MM.1S (cell line): Measurements from ENCODE around the gene LOXL4.

Experiments
- DNase-seq: peaks from one replicate; pipeline ENCODE4 v3.0.0-alpha.2; 2015
- H2AFZ ChIP-seq: fragments of 300-600 bp; sonication (generic); 2 replicates; pipeline ENCODE4 v1.6.0; 2016; ENCODE audit warnings: antibody characterized with exemption, low read length
- H3F3A ChIP-seq: fragments of 300-600 bp; sonication (generic); 2 replicates; pipeline ENCODE4 v1.6.1; 2016; ENCODE audit warnings: mild to moderate bottlenecking, antibody characterized with exemption, low read length, moderate library complexity, mixed read lengths; ENCODE audit not compliant: insufficient read depth
- H3K27ac ChIP-seq: fragments of 300-600 bp; sonication (generic); 2 replicates; pipeline ENCODE4 v1.5.1; 2016; ENCODE audit warnings: mild to moderate bottlenecking, low read length
- H3K27me3 ChIP-seq: fragments of 300-600 bp; sonication (generic); replicated peaks from 2 replicates; pipeline ENCODE4 v1.6.0; 2016; ENCODE audit warnings: low read length; ENCODE audit not compliant: insufficient read depth
- H3K36me3 ChIP-seq: fragments of 300-600 bp; sonication (generic); replicated peaks from 2 replicates; pipeline ENCODE4 v1.6.1; 2016; ENCODE audit warnings: mild to moderate bottlenecking, low read length, mixed read lengths; ENCODE audit not compliant: insufficient read depth
- H3K4me1 ChIP-seq: fragments of 300-600 bp; sonication (generic); 2 replicates; pipeline ENCODE4 v1.6.1; 2016; ENCODE audit warnings: low read length, mixed read lengths
- H3K4me2 ChIP-seq: fragments of 300-600 bp; sonication (generic); 2 replicates; pipeline ENCODE4 v1.6.0; 2016; ENCODE audit warnings: low read depth, low read length
- H3K4me3 ChIP-seq: fragments of 300-600 bp; sonication (generic); 2 replicates; pipeline ENCODE4 v1.5.1; 2016; ENCODE audit warnings: low read length, mixed read lengths
- H3K79me2 ChIP-seq: fragments of 300-600 bp; sonication (generic); 2 replicates; pipeline ENCODE4 v1.6.1; 2016; ENCODE audit warnings: mixed run types, low read length, mixed read lengths
- H3K9ac ChIP-seq: fragments of 300-600 bp; sonication (generic); 2 replicates; pipeline ENCODE4 v1.6.1; 2016; ENCODE audit warnings: low read length, mixed read lengths
- H3K9me2 ChIP-seq: fragments of 300-600 bp; sonication (generic); replicated peaks from 2 replicates; pipeline ENCODE4 v1.6.1; 2016; ENCODE audit warnings: mild to moderate bottlenecking, low read length, mixed read lengths; ENCODE audit not compliant: insufficient read depth
- H3K9me3 ChIP-seq: fragments of 300-600 bp; sonication (generic); replicated peaks from 2 replicates; pipeline ENCODE4 v1.6.1; 2016; ENCODE audit warnings: mild to moderate bottlenecking, low read length, mixed read lengths; ENCODE audit not compliant: insufficient read depth
- H4K20me1 ChIP-seq: fragments of 300-600 bp; sonication (generic); 2 replicates; pipeline ENCODE4 v1.6.1; 2016; ENCODE audit warnings: mild to moderate bottlenecking, low read length, moderate library complexity, mixed read lengths; ENCODE audit not compliant: insufficient read depth
- EZH2 ChIP-seq: fragments of 300-600 bp; sonication (generic); optimal IDR thresholded peaks from 2 replicates; pipeline ENCODE3; 2017; ENCODE audit warnings: low read depth, mild to moderate bottlenecking, antibody characterized with exemption, low read length, mixed read lengths
- EZH2phosphoT487 ChIP-seq: fragments of 300-600 bp; sonication (generic); IDR thresholded peaks from 2 replicates; pipeline ENCODE4 v1.6.1; 2018; ENCODE audit warnings: antibody characterized with exemption, low read length
- TF ChIP-seq, protein P1 (sequence below): fragments of 300-600 bp; sonication (generic); IDR thresholded peaks from 2 replicates; pipeline ENCODE4 v1.5.1; 2016; ENCODE audit warnings: antibody characterized with exemption, low read length, mixed read lengths

Gene LOXL4

DNA sequence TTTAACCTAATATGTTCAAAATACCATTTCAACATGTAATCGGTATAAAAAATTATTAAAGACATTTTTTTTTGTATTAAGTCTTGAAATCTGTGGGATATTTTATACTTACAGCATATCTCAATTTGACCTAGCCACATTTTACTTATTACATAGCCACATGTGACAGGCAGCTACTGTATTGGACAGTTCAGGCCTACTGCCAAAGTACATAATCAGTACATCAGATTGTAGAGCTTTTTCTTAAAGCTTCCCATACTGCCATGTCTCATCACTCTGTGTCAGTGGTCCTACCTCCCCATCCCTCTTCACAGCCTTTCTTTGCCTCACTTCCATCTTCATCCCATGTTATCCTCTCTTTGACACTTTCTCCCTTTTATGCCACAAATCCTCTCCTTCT, 43.0 kb downstream of the LOXL4 start:
- Histone ChIP-seq H3K36me3 (no peaks in the 10 kb centered on the region), H3K4me2 (no peak overlapping the region), H3K4me1 (no peaks in the 10 kb centered on the region), H3K27ac (no peak overlapping the region), H3K9me3 (no peaks in the 10 kb centered on the region), H2AFZ (no peak overlapping the region), H3F3A (no peaks in the 10 kb centered on the region), H4K20me1 (no peaks in the 10 kb centered on the region), H3K79me2 (peaks cover 19% of the 10 kb centered on the region), H3K4me3 (no peak overlapping the region), H3K27me3 (no peaks in the 10 kb centered on the region), H3K9ac (no peak overlapping the region), H3K9me2 (no peaks in the 10 kb centered on the region)
- no peak for TF ChIP-seq EZH2
- TF ChIP-seq, protein P1, sequence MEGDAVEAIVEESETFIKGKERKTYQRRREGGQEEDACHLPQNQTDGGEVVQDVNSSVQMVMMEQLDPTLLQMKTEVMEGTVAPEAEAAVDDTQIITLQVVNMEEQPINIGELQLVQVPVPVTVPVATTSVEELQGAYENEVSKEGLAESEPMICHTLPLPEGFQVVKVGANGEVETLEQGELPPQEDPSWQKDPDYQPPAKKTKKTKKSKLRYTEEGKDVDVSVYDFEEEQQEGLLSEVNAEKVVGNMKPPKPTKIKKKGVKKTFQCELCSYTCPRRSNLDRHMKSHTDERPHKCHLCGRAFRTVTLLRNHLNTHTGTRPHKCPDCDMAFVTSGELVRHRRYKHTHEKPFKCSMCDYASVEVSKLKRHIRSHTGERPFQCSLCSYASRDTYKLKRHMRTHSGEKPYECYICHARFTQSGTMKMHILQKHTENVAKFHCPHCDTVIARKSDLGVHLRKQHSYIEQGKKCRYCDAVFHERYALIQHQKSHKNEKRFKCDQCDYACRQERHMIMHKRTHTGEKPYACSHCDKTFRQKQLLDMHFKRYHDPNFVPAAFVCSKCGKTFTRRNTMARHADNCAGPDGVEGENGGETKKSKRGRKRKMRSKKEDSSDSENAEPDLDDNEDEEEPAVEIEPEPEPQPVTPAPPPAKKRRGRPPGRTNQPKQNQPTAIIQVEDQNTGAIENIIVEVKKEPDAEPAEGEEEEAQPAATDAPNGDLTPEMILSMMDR, result no peak
- no peak for TF ChIP-seq EZH2phosphoT487
- DNase-seq, result no peak

DNA sequence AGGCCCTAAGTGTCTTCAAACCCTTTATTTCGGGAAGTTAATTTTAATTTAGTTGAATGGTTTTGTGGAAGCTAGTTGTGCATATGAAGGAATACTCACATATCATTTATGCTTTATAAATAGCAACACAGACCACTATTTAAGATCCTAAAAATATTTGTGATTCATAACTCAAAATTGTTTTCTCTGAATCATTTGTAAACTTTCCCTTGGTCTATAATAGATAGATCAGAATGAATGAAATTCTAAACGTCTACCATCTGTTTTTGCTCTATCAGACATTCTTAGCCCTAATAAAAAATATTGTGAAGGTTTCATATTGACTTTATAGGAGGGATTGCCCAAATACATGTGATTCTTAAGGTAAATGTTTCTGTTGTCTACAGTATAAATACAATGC, 43.5 kb downstream of the LOXL4 start:
- H3K9me3 ChIP-seq, result no peaks in the 10 kb centered on the region
- H4K20me1 ChIP-seq, result no peaks in the 10 kb centered on the region
- H3K9me2 ChIP-seq, result no peaks in the 10 kb centered on the region
- no peak overlapping the region for H3K9ac ChIP-seq
- H3K4me3 ChIP-seq, result no peak overlapping the region
- no peak overlapping the region for H3K4me2 ChIP-seq
- H3K27ac ChIP-seq, result no peak overlapping the region
- H3K27me3 ChIP-seq, result no peaks in the 10 kb centered on the region
- H3K79me2 ChIP-seq, result peaks cover 24% of the 10 kb centered on the region
- DNase-seq, result no peak
- no peaks in the 10 kb centered on the region for H3K4me1 ChIP-seq
- H3F3A ChIP-seq, result no peaks in the 10 kb centered on the region
- TF ChIP-seq, protein P1, result no peak
- TF ChIP-seq EZH2phosphoT487 (no peak), EZH2 (no peak)
- no peak overlapping the region for H2AFZ ChIP-seq
- H3K36me3 ChIP-seq, result no peaks in the 10 kb centered on the region

DNA sequence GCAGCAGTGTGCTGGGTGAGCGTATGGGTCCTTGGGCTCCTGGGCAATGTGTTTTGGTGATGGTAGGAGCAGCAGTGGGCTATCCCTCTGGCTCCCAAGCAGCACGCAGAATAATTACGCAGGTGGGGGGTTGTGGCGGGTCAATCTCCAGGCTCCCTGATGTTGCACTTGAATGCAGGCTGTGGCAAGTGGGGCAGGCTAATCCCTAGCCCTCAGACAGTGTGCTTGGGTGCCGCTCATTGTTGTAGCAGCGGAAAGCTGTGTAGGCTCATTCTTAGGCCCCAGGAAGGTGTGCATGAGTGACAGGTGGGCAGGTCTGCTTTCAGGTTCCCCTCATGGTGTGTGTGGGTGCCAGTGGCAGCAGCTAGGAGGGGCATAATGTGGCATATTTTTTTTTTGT, 44.1 kb downstream of the LOXL4 start:
- Histone ChIP-seq H3K4me1 (no peaks in the 10 kb centered on the region), H3K27ac (no peak overlapping the region), H3K9ac (no peak overlapping the region), H3K9me3 (no peaks in the 10 kb centered on the region), H3K79me2 (peaks cover 31% of the 10 kb centered on the region), H4K20me1 (no peaks in the 10 kb centered on the region), H3K36me3 (no peaks in the 10 kb centered on the region), H3K4me3 (no peak overlapping the region), H3F3A (no peaks in the 10 kb centered on the region), H3K27me3 (no peaks in the 10 kb centered on the region), H3K4me2 (no peak overlapping the region), H2AFZ (no peak overlapping the region), H3K9me2 (no peaks in the 10 kb centered on the region)
- TF ChIP-seq, protein P1, result no peak
- no peak for TF ChIP-seq EZH2
- no peak for TF ChIP-seq EZH2phosphoT487
- no peak for DNase-seq
